Measurements from ENCODE around the gene BCAS3.

Gene BCAS3

DNA sequence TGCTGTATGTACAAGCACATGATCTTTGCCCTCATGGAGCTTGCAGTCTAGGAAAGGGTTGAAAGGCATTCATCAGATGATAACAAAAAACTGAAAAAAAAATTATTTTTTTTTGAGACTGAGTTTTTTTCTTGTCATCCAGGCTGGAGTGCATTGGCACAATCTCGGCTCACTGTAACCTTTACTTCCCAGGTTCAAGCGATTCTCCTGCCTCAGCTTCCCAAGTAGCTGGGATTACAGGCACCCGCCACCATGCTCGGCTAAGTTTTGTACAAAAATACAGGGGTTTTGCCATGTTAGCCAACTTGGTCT lies 38.7 kb upstream of the BCAS3 start:
- no peak overlapping the region for H3K4me3 ChIP-seq (replicated peaks; ENCODE audit: low read depth, low read length)
- DNase-seq (ENCODE audit: low read depth) = no peak
- TF ChIP-seq, protein P1, sequence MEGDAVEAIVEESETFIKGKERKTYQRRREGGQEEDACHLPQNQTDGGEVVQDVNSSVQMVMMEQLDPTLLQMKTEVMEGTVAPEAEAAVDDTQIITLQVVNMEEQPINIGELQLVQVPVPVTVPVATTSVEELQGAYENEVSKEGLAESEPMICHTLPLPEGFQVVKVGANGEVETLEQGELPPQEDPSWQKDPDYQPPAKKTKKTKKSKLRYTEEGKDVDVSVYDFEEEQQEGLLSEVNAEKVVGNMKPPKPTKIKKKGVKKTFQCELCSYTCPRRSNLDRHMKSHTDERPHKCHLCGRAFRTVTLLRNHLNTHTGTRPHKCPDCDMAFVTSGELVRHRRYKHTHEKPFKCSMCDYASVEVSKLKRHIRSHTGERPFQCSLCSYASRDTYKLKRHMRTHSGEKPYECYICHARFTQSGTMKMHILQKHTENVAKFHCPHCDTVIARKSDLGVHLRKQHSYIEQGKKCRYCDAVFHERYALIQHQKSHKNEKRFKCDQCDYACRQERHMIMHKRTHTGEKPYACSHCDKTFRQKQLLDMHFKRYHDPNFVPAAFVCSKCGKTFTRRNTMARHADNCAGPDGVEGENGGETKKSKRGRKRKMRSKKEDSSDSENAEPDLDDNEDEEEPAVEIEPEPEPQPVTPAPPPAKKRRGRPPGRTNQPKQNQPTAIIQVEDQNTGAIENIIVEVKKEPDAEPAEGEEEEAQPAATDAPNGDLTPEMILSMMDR (IDR thresholded peaks at IDR 0.05; ENCODE audit: low read length, missing control alignments) = no peak

GRCh38 chr17:60640503-60640902 lies 37.1 kb upstream of the BCAS3 start:
- no peak overlapping the region for H3K4me3 ChIP-seq (replicated peaks; ENCODE audit: low read depth, low read length)
- TF ChIP-seq, protein P1 (IDR thresholded peaks at IDR 0.05; ENCODE audit: low read length, missing control alignments) = peak; percentile 70
- DNase-seq (ENCODE audit: low read depth) = peak; percentile 38

- TF ChIP-seq, protein P1 (IDR thresholded peaks at IDR 0.05; ENCODE audit: low read length, missing control alignments) = no peak
- DNase-seq (ENCODE audit: low read depth) = no peak
- H3K4me3 ChIP-seq (replicated peaks; ENCODE audit: low read depth, low read length) = no peak overlapping the region
Observed at GRCh38 chr17:60641126-60641525, 36.5 kb upstream of the BCAS3 start.

DNA sequence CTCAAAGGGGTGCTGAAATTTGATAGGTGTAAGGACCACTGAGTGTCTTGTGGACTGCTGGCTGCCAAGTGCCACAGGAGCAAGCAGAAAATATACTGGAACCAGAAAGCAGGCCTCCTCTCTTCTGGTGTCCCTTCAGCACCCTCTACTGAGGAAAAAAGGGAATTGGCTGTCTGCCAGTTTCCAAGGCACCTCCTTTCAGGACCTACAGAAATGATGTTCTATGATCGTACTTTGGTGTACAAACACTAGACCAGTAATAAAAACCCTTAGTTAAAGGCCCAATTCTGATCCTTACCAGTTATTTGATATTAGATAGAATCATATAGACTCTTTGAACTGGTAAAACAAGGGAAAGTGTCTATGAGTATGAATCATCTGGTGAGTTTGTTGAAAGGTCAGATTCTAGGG lies 35.8 kb upstream of the BCAS3 start:
- TF ChIP-seq, protein P1 (IDR thresholded peaks at IDR 0.05; ENCODE audit: low read length, missing control alignments) = peak; percentile 59
- H3K4me3 ChIP-seq (replicated peaks; ENCODE audit: low read depth, low read length) = no peak overlapping the region
- peak; percentile 91 for DNase-seq (ENCODE audit: low read depth)

GRCh38 chr17:60645918-60646523 lies 31.6 kb upstream of the BCAS3 start:
- H3K4me3 ChIP-seq (replicated peaks; ENCODE audit: low read depth, low read length) = no peak overlapping the region
- no peak for DNase-seq (ENCODE audit: low read depth)
- TF ChIP-seq, protein P1 (IDR thresholded peaks at IDR 0.05; ENCODE audit: low read length, missing control alignments) = no peak

- no peak for DNase-seq (ENCODE audit: low read depth)
- TF ChIP-seq, protein P1 (IDR thresholded peaks at IDR 0.05; ENCODE audit: low read length, missing control alignments) = no peak
- H3K4me3 ChIP-seq (replicated peaks; ENCODE audit: low read depth, low read length) = no peak overlapping the region
Observed at GRCh38 chr17:60646701-60647100, 30.9 kb upstream of the BCAS3 start.

DNA sequence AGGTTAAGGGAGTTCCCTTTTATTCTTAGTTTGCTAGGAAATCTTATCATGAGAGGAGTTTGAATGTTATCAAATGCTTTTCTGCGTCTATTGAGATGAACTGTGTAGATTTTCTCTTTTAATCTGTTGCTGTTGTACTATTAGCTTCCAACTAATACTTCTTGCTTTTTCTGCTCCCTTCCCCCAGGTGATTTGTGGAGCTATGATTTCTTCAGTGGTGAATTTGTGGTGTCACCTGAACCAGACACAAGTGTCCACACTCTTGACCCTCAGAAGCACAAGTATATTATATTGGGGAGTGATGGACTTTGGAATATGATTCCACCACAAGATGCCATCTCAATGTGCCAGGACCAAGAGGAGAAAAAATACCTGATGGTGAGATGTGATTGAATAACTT lies 29.9 kb upstream of the BCAS3 start:
- TF ChIP-seq, protein P1 (IDR thresholded peaks at IDR 0.05; ENCODE audit: low read length, missing control alignments) = no peak
- DNase-seq (ENCODE audit: low read depth) = no peak
- H3K4me3 ChIP-seq (replicated peaks; ENCODE audit: low read depth, low read length) = no peak overlapping the region
